ENCODE data around the gene TBL3.
"Not testable (repeated sequence)": the region's sequence is repeated elsewhere in the genome, so short reads cannot be mapped to it uniquely, and the experiment has no call there.

TBL3 gene

DNA sequence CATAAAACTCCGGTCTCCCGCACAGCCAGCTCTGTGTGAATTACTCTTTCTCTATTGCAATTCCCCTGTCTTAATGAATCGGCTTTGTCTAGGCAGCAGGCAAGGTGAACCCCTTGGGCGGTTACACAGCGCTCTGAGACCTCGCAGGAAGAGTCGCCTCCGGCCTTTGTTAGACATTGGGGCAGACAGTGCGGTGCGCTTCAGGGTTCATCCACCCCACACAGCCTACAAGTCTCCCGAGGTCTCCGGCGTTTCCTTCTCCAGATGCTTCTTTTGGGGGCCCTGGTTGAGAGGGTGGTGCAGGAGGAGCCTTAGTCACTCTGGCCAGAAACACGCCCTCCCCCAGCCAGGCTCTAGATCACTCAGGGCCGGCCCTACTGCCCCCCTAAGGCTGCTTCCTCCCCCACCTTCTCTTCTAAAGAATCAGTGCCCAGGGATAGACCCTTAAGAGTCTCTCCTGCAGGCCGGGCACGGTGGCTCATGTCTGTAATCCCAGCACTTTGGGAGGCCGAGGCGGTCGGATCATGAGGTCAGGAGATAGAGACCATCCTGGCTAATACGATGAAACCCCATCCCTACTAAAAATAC lies 27.1 kb upstream of the TBL3 start:
- DNase-seq, result no peak

DNA sequence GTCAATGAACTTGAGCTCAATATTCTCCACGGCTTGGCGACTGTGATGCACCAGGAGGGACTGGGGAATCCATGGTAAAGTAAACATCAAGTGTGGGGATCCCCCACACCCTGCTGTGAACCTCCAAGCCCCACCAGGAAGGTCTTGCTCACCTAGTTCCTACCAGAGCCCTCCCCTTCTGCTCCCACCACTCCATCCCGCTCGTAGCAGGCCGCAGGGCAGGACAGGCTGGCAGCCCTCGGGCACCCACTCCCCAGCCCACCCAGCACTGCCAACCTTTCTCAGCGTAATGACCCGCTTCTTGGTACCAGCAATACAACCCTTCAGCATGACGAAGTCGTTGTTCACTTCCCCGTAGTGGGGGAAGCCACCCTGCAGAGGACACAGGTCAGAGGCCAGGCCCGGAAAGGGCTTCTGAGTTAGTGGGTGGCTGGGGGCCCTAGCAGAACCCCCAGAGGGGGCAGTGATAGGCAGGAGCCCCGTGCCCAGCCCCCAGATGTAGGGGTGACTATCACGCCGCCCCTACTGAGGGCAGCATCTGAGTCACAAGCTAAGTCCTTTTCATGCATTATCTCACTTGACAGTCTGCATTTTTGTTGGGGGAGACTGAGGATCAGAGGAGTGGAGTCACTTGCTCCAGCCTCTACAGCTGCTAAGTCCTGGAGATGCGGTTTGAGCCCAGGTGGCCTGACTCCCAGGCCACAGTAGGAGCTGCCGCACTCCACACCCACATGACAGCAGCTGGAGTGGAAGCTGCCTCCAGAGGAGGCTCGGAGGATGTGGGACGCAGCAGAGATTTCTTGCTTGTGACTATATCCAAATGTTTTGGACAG lies 26.1 kb upstream of the TBL3 start:
- DNase-seq, result no peak

DNA sequence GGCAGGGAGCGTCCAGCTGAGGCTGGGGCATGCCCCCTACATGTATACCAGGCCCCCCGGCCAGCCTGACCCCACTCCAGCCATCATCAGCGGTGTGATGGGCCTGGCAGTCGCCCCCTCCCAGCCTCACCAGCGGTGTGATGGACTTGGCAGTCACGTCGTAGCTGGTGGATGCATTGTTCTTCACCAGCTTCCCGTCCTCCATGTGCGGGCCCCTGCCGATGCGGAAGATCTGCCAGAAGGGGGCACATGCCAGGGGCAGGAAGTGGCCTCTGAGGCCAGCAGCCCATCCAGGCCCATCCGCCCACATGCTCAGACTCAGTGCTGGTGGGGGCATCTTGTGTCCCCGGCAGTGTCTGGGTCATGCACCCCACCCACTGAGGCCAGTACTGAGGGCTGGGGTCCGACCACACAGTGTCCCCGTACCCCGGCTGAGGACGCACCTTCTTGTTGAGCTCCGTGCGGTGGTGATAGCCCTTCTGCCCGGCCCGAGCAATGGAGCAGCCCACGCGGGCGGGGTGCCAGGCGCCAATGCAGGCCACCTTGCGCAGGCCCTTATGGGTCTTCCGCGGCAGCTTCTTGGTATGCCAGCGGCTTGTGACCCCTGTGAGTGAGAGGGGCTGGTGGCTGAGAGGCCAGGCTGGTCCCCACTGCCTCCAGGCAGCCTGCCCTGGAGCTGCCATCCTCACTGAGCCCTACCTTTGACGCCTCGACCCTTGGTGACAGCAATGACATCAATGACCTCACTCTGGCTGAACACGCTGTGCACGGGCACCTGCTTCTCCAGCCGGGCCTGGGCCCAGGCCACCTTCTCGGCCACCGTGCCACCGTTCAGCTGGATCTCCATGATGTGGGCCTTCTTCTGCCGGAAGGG lies 25.1 kb upstream of the TBL3 start:
- no peak for DNase-seq

DNA sequence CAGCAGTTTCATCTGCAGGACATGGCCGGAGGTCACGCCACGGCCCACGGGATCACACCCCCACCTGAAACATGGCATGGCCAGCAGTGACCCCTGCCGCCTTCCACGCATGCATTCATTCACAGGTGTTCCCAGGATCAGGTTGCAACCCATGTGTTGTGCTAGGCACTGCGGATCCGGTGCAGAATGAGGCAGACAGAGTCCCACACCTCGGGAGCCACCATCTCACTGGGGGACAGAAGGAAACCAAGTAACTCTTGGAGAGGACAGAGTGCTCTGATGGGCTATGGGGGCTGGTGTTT lies 24.5 kb upstream of the TBL3 start:
- DNase-seq, result no peak

DNA sequence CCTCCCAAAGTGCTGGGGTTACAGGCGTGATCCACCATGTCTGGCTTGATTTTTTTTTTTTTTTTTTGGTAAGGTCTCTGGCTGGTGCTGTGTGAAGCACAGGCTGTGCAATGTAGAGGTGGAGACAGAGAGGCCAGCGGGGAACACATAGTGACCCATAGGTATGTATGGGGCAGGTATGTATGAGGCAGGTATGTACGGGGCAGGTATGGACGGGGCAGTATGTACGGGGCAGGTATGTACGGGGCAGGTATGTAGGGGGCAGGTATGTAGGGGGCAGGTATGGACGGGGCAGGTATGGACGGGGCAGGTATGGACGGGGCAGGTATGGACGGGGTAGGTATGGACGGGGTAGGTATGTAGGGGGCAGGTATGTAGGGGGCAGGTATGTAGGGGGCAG lies 22.3 kb upstream of the TBL3 start:
- no peak for DNase-seq

DNA sequence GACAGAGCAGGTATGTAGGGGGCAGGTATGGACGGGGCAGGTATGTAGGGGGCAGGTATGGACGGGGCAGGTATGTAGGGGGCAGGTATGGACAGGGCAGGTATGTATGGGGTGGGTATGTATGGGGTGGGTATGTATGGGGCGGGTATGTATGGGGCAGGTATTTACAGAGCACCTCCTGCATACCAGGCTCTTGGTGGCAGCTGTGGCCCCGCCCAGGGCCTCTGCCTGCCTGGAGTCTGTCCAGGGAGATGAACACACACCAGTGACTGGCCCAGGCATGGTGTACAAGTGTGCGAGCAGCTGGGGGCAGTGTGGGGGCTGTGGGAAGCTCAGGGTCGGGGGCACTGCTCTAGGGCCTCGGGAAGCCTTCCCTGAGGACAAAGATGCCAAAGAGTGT lies 21.8 kb upstream of the TBL3 start:
- DNase-seq, result no peak

DNA sequence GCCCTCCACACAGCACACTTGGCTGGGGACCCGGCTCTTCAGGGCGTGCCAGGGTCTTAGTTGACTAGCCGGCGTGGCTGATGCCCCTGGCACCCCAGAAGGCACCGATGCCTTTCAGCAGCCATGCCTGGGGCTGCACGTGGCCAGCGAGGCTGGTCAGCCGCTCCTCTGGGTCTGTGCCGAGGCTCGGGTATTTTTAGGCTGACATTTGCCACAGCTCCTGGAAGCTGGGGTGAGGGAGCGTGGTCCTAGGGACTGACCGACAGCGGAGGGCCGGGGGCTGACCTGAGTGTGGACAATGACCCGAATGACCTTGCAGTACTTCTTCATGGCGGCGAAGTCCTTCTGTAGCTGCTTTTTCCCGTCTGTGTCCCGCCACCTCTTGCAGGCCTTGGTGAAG lies 21.3 kb upstream of the TBL3 start:
- DNase-seq, result no peak

DNA sequence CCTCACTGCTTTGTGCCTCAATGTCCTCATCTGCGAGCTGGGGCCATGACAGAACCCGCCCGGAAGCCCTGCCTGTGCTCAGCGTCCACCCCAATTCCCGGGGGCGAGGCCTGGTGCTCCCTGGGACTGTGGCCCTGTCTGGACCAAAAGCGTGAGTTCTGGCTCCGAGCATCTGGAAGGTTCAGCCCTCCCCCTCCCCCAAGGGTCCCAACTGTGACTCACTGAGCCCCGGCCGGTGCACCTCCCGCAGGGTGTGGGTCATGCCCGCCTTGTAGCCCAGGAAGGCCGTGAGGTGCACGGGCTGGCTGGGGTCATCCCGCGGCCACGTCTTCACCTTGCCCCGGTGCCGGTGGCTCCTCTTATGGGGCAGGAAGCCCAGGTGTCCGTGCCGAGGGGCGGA lies 18.1 kb upstream of the TBL3 start:
- no peak for DNase-seq

DNA sequence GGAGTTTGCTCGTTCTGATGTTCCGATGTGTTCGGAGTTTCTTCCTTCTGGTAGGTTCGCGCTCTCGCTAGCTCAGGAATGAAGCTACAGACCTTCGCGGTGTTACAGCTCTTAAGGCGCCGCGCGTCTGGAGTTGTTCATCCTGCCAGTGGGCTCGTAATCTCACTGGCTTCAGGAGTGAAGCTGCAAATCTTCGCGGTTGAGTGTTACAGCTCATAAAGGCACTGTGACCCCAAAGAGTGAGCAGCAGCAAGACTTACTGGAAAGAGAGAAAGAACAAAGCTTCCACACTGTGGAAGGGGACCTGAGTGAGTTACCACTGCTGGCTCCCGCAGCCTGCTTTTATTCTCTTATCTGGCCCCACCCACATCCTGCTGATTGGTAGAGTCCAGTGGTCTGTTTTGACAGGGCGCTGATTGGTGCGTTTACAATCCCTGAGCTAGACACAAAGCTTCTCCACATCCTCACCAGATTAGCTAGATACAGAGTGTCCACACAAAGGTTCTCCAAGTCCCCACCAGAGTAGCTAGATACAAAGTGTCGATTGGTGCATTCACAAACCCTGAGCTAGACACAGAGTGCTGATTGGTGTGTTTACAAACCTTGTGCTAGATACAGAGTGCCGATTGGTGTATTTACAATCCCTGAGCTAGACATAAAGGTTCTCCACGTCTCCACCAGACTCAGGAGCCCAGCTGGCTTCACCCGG lies 14.3 kb upstream of the TBL3 start:
- not testable (repeated sequence) for DNase-seq

DNA sequence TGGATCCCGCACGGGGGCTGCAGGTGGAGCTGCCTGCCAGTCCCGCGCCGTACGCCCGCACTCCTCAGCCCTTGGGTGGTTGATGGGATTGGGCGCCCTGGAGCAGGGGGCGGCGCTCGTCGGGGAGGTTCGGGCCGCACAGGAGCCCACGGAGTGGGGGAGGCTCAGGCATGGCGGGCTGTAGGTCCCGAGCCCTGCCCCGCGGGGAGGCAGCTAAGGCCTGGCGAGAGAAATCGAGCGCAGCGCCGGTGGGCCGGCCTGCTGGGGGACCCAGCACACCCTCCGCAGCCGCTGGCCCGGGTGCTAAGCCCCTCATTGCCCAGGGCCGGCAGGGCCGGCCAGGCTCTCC lies 13.7 kb upstream of the TBL3 start:
- DNase-seq, result not testable (repeated sequence)

DNA sequence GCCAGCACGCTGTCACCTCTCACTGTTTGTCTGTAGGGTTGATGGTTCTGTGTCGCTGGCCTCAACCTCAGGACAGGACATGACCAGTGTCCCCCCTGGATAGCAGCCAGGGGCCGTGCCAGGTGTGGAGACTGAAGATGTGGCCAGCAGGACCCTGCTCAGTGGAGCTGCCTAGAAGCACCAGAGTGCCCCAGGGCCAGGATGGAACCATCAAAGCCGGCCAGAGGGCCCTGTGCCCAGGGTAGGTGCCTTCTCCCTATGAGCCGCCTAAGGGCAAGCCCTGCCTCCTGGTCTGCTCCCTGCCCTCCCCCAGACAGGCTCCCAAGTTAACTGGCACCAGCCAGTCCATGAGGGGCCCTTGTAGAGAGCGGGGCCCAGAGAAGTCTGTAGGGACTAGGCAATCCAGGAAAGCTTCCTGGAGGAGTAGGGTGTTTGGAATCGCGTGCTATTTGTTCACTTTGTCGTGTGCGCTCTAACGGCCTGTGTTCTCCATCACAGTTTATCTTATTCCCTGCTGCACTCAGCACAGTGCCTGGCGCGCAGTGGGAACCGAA lies 13.1 kb upstream of the TBL3 start:
- no peak for DNase-seq

DNA sequence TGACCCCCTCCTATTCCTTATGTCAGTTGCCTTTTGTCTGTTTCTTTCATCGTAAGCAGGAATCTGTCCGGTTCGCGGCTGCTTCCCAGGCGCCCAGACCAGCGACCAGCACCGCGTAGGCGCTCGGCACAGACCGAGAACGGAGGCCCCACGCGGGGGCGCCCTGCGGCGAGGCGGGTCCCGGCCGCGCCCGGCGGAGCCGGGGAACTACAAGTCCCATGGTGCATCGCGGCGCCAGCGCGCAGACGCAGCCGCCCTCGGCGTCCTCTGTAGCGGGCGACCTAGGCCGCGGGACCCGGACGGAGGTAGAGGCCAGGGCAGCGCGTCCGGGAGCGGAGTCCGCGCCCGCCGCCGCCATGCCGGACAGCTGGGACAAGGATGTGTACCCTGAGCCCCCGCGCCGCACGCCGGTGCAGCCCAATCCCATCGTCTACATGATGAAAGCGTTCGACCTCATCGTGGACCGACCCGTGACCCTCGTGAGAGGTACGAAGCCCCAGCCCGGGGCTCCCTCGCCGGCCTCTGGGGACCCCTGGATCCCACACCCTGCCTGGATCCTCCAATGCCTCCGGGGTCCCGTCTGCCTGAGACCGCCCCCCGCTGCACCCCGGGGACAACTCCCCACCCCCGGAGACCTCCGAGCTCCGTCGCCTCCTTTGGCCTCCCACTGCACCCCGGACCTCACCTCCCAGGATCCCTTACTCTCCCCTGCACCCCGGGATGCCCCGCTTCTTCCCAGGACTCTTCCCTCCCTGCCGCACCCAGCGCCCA lies 12.4 kb upstream of the TBL3 start, which contains the start of gene NDUFB10:
TSS of gene NDUFB10 (plus strand) at position 270 of the 771 bp plus-strand sequence. CDS start at position 357, 87 bp downstream.
- peak; percentile 93 for DNase-seq

DNA sequence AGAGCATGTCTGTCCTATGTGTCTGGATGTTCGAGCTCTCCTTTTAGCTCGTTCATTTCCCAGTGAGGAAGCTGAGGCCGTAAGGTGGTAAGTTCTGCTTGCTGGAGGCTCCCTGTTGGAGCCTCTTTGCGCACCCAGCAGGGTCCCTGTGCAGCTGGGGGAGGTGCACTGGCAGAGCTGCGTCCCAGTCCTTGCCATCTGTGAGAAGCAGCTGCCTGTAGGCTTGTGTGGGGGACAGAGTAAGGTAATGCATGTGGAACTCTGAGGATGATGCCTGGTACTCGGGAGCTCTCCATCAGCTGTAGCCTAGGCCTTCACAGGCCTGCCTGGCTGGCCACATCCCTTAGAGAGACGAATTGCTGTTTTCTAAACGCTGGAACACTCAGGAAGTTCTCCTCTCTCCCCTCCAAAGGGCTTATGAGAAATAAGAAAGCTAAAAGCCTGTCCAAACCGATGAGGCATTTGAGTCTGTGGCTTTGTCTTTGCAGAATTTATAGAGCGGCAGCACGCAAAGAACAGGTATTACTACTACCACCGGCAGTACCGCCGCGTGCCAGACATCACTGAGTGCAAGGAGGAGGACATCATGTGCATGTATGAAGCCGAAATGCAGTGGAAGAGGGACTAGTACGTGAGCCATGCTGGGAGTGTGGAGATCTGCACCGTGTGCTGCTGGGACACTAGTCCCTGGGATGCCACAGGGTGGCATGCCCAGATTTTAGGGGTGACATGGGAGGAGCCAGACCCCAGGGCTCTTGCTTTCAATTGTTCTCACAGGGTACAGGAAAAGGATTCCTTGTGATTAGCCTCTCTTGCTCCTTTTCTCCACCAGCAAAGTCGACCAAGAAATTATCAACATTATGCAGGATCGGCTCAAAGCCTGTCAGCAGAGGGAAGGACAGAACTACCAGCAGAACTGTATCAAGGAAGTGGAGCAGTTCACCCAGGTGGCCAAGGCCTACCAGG lies 10.9 kb upstream of the TBL3 start:
- peak; percentile 38 for DNase-seq

DNA sequence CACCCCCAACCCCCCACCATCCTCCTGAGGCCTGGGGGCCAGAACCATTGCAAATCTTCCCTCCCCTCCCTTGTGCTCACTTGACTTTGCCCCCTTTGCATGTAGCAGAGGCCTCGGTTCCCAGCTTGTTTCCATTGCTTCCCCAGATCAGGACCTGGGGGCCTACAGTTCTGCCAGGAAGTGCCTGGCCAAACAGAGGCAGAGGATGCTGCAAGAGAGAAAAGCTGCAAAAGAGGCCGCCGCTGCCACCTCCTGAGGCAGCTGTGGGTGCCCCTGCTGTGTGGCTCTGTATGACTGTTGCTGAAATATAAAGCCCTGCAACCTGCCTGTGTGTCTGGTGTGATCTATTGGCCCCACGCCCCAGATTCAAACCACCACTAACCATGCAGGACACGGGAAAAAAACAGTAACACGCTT lies 10.2 kb upstream of the TBL3 start:
- DNase-seq, result no peak

DNA sequence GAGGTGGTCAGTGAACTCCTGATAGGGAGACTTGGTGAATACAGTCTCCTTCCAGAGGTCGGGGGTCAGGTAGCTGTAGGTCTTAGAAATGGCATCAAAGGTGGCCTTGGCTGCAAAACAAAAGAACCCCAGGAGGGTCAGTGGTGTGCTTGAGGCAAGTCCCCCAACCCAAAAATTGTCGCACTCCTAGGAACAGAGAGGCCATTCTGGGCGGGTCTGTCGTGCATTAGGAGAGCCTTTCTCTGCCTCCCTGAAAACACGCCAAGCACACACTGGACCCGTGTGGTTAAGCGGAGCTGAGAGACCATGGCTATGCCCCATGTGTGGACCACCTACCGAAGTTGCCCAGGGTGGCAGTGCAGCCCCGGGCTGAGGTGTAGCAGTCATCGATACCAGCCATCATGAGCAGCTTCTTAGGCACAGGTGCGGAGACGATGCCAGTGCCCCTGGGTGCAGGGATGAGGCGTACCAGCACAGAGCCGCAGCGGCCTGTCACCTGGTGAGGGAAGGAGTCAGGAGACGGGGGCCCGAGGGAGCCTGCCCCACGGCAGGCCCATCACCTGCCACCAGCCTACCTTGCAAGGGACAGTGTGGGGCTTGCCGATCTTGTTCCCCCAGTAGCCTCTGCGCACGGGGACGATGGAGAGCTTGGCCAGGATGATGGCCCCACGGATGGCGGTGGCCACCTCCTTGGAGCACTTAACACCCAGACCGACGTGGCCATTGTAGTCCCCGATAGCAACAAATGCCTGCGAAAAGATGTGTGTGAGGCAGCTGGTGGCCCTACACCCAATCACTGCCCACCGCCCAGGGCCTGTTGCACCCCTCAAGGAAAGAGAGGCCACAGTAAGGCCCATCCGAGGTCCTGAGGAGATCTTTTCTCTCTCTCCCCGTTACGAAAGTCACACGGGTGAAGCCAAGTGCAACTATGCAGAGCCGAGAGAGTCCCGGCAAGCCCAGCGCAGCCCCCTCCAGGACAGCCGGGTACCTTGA lies 9.4 kb upstream of the TBL3 start:
- not testable (repeated sequence) for DNase-seq

DNA sequence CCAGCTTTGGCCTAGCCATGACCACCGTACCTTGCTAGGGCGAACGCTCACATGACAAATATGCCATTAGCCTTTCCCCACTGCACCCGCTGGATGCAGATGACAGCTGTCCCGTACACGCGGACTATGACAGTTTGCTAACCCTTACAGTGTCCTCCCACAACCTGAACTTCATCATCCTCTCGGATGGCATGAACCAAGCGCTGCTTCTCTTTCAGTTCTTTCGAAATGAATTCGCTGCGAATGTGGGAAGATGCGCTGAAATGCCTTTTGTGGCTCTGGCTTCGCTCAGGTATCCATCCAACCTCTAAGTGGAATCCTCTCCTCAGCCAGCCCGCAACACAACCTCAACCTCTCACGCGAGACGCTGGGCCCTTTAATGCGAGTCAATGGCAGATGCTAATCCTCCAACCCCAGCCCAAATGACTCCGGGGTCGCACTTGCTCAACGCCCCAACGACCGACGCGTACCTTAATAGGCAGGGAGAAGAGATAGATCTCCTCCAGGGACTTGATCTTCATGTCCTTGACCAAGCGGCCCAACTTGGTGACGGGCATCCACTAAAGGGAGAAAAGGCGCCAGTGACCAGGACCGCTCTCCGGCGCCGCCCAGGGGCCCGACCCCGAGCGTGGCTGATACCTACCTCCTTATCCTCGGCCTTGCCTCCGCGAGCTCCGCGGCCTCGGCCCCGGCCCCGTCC lies 7.9 kb upstream of the TBL3 start:
- peak; percentile 40 for DNase-seq

DNA sequence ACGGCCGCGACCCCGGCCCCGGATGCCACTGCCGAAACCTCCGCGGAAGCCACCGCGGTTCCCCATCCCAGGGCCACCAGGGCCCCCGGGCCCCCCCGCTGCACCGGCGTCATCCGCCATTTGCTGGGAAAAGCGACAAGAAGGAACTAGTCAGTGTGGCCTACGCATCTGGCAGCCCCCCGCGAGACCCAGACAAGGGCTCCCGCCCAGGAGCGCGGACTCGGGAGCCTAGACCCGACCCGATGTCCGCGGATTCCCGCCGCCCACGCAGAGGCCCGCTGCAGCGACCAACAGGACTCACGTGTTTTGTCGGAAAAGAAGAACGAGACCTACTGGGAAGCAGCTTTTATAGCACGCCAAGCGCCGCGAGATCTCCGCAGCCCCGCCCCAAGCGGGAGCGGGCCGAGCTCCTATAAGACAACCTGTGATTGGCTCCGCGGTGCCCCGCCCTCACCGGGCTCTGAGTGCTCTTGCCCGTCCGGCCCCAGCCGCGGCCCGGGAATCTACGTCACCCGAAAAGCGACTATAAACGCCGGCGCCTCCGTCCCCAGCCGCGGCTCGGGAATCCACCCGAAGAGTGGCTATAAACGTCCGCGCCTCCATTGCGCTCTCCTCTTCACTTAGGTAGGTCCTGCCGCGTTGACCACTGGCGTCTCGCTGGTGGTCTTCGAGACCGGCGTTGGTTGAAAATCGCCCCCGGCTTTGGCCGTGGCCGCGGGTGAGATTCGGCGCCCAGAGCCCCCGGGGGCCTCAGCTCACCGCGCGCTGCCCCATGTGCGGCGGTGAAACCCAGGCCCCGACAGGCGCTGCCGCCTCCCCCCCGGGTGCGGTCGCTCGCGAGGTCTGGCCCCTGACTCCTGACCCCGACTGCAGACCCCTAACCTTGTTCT lies 7.1 kb upstream of the TBL3 start, which contains the start of gene RPS2:
TSS of gene RPS2 (minus strand) at position 321 of the 890 bp plus-strand sequence. CDS start at position 120, 201 bp downstream.
- peak; percentile 97 for DNase-seq

Measured in CD4-positive, alpha-beta T cell treated with Interleukin-6 for 4 hours (primary cell).